Tibial nerve (tissue), 3 donors: ENCODE measurements around the gene IER5.

Source experiments
- POLR2A ChIP-seq, 2 donors: fragments of 450-650 bp; IDR thresholded peaks; one replicate each; pipeline ENCODE4 v1.6.1; 2017; ENCODE audit warnings: antibody characterized with exemption in 2 of 2, mild to moderate bottlenecking in 2 of 2, moderate library complexity in 2 of 2
- TF ChIP-seq, protein P1 (sequence below), 5 experiments: fragments of 200-600 bp in 3 of 5; fragments of 450-650 bp in 2 of 5; sonication (generic) in 3 of 5; IDR thresholded peaks; one replicate each; pipeline ENCODE4 v1.5.1; 2016 to 2019; ENCODE audit warnings: antibody characterized with exemption in 5 of 5, mild to moderate bottlenecking in 3 of 5, moderate library complexity in 2 of 5

DNA sequence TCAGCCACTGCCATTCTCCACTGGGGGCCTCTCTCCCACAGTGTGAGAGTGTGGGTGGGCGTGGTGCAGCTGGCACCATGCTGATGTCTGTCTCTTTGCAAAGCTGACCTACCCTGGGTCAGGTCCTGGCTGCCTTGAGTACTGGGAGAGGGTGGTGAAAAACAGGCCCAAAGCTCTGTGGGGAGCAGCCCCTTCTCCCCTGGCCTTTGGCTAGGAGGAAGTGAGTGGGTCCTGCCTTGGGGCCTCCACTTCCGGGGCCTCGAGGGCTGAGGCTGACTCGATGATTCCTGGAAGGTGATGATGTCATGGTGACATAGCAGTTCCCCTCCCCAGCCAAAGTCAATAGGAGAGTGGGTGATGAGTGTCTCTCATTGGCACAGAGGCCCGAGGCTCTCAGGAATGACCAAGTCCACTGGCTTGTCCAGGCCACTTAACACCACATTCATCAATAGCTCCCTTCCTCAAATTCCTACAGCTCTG lies 53.0 kb downstream of the IER5 start:
- no peak for TF ChIP-seq POLR2A (IDR thresholded peaks at IDR 0.05)
- TF ChIP-seq, protein P1, sequence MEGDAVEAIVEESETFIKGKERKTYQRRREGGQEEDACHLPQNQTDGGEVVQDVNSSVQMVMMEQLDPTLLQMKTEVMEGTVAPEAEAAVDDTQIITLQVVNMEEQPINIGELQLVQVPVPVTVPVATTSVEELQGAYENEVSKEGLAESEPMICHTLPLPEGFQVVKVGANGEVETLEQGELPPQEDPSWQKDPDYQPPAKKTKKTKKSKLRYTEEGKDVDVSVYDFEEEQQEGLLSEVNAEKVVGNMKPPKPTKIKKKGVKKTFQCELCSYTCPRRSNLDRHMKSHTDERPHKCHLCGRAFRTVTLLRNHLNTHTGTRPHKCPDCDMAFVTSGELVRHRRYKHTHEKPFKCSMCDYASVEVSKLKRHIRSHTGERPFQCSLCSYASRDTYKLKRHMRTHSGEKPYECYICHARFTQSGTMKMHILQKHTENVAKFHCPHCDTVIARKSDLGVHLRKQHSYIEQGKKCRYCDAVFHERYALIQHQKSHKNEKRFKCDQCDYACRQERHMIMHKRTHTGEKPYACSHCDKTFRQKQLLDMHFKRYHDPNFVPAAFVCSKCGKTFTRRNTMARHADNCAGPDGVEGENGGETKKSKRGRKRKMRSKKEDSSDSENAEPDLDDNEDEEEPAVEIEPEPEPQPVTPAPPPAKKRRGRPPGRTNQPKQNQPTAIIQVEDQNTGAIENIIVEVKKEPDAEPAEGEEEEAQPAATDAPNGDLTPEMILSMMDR (IDR thresholded peaks at IDR 0.05): no peak
